GM21825 (cell line): Measurements from ENCODE around the gene KIF6.

ENCODE experiments used
- ATAC-seq: cut with Tn5 transposase; IDR thresholded peaks from one replicate; pipeline ENCODE4 v1.9.1; 2021; ENCODE audit warnings: mild to moderate bottlenecking, moderate library complexity; ENCODE audit not compliant: unreplicated experiment

Gene KIF6

DNA sequence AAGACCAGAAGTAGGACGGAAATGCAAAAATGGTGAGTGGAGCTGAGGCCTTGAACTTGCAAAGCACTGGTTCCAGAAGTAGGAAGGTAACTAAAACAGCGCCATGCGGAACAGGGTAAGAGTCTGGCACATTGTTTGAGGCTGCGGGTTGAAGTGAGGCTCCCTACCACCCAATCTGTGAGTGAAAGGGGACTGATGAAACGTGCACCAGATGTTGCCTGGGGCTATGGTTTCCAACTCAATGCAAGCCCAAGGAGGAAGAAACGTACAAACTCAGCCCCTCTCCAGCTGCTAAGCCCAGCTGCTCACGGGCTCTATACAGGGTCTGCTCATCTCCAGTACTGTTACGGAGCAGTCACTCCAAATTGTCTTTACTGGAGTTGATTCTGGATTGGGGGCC is 334.0 kb downstream of the KIF6 start:
- ATAC-seq, result no peak

GRCh38 chr6:39389484-39389767 is 335.8 kb downstream of the KIF6 start:
- no peak for ATAC-seq

DNA sequence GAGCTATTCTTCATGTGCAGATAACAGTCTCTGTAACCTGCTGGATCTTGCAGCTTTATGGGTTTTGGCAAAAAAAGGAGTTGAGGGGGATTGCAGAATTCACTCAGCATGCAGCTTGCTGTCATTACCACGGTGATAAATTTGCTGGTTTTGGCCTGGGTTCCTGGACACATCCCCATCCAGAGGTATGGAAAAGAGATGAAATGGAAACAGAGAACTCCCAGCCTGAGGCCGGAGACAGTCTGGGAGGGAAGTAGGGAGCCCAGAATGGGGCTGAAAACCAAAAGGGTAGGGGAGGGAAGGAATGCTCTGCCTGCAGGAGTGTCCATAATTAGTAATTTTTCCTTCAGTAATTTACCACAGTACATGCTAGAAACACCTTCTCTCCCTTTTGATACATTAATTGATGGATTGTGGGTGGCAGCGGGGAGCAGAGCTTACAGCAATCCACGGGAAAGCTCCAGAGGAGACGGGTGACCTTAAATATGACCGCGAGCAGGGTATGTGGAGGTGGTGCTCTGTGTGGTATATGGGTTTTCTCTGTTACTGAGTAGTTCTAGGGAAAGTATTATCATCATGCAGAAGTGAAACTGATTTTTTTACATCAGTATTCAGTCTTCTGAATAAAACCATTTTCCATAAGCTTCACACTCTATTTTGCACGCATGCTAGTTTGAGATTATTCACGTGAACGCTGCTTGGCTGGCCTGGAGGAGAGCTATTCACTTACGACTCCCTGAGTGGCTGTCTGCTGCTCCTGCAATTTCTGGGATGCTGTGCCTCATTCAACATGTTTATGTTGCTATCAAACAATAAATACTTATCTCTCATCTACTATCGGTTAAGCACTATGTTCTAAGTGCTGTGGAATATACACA is 336.4 kb downstream of the KIF6 start:
- no peak for ATAC-seq

GRCh38 chr6:39387785-39388184 is 337.4 kb downstream of the KIF6 start:
- ATAC-seq, result no peak

- ATAC-seq, result no peak
Observed at GRCh38 chr6:39386487-39386886, 338.7 kb downstream of the KIF6 start.

GRCh38 chr6:39381550-39382140 is 343.6 kb downstream of the KIF6 start:
- no peak for ATAC-seq

- no peak for ATAC-seq
Observed at GRCh38 chr6:39380837-39381549, 344.2 kb downstream of the KIF6 start.

DNA sequence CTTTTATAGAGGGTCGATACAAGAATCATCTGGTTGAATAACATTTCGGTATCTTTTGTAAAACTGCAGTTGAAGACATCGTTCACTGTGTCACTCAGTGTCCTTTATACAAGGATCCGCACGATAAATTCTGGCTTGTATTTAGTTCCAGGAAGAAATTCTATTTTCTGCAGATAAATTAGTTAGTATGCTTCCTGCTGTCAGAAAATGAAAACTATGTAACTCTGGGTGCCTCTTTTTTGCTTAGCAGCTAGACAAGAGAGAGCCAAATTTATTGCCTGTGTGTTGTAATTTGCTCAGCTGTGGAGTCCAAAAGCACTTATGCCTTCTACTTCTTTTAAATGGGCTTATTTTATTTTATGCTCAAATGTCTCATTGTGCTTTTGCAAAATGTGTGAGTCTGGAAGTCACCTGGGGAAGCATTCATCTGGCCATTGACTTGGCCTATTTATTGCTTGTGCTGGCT is 346.2 kb downstream of the KIF6 start:
- ATAC-seq, result no peak

- no peak for ATAC-seq
Observed at GRCh38 chr6:39378175-39378959, 346.8 kb downstream of the KIF6 start.

DNA sequence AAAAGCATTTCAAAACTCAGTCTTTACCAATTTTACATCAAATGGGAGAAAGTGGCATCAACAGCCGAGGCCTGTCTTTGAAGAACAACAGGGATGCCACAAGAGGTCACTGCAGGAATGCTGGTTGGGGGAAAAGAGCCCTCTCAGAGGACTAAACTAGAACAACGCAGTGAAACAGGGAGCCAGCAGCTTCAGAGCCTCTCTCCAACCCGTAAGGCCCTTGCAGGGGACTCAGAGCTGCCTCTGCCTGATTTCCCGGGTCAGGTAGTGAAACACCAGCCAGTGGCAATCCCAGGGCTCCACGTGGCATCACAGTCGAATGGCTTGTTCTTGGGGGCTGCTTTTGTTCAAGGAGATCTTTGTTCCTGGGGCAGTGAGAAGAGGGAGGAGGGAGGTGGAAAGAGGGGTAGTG is 347.7 kb downstream of the KIF6 start:
- ATAC-seq, result no peak

DNA sequence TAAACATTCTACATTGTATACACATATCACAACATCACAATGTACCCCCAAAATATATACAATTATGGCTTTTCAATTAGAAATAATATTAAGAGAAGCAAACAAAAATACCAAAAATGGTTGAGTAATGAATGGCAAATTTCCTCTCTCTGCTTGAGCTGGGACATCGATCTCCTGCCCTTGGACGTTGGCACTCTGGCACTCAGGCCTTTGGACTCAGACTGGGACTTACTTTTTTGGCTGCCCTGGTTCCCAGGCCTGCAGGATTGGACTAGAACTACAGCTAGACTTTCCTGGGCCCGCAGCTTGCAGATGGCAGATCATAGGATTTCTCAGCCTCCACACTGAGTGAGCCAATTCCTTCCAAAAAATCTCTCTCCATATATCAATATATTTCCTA is 349.8 kb downstream of the KIF6 start:
- ATAC-seq, result no peak

GRCh38 chr6:39370390-39370789 is 354.8 kb downstream of the KIF6 start:
- no peak for ATAC-seq

- ATAC-seq, result no peak
Observed at GRCh38 chr6:39369987-39370386, 355.2 kb downstream of the KIF6 start.

DNA sequence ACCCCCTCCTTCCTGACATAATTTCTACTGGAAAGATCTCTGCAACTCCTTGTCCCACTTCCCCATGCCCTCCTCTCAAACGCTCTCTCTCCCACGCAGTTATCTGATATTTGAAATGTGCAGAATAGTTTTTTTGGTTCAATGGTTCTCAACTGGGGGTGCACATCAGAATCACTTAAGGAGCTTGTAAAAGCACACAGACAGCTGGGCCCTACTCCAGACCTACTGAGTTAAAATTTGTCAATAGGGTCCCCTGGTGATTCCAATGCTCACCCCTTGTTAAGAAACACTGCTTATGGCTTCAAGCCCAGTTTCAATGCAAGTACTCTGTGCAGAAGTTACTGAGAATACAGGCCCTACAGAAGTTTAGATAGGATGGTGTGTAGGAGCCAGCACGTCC is 357.5 kb downstream of the KIF6 start:
- no peak for ATAC-seq

DNA sequence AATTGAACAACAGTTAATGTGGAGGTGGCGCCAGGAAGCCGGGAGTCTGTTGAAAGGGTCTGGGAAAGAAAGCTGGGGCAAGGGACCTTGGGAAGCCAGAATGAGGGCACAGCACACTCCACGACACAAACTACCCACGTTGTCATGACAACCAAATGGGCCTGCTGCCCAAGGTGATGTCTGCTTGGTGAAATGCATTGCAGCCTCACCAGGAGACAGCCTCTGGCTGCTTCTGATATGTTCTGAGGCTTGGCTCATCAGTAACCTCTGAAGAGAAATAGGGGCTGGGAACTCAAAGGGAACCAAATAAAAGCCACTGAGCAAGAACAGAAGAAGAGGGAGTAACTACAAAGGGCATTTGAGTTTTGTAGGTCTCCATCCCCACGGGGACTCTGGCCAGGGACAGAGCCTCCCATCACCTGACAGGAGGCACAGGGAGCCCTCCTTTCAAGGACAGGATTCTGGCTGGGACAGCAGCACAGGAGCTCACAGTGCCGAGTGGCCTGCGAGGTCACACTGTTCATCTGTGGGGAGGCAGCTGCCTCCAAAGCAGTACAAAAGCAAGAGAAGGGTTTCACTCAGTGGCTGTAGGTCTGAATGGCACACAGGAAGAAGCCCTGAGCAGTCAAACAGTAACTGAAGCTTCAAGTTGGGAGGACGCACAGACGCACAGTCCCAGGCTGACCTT is 358.1 kb downstream of the KIF6 start:
- ATAC-seq, result no peak

DNA sequence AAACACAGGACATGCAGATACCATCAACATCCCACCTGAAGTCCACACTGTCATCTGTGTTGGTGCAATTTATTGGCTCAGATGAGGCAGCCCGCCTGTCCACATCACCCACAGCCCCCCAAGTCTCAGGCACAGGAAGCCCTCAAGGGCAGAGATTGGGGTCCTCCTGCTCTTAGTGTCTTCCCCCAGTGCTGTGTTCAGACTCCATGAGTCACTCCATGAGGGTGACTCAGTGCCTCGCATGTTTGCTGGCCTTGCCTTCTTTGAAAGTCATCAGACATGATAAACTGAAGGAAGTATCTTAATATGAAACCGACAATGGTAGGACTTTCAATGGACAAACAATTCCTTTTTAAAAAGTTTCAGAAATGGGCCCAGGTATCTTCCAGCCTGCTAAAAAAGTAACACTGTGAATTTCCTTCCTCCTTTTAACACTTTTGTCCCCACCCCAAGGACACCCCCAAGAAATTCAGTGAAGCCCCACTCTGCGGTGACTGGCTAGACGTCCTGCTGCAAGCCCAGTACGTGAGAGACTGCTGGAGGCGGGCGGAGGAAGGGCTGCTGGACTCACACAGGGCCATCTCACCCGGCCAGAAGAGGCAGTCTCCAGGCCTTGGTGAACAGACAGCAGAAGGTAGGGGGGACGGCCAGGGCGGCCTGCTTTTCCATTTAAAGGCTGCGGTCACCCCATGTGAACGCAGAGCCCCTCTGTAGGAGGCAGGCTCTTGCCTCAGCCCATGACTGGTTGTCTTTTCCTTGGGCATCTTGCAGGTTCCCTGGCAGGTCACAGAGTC is 359.7 kb downstream of the KIF6 start:
- no peak for ATAC-seq

GRCh38 chr6:39363280-39363679 is 361.9 kb downstream of the KIF6 start:
- no peak for ATAC-seq

DNA sequence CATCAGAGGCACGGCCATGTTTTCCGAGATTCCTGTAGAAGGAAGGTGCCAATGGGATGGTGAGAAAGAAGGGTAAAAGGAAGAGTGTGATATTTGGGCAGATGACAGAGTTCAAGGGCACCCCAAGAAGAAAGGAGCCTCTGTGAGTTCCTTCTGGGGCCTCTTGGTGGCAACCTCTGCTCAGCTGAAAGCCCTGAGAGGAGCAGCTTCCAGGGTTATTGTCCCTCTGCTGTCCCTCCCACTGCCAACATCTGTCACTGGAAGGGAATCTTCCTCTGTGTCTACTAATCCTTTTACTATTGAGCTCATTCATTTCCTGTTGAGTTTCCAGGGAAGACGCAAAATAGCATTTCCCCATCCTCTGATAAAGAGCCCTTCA is 362.7 kb downstream of the KIF6 start:
- ATAC-seq, result no peak

GRCh38 chr6:39361657-39362486 is 363.3 kb downstream of the KIF6 start:
- no peak for ATAC-seq
